Ovary (tissue), 9 donors: Measurements from ENCODE around the gene EPS8L1. TPM values are rescaled to one million over a fixed set of nuclear protein-coding genes. Genes with fewer than 3 reads are reported as not detected.

Experiments used
- DNase-seq, 5 donors: peaks; one replicate each; pipeline ENCODE4 v3.0.0-alpha.2; 2019 to 2020
- H3K27ac ChIP-seq, 2 donors: fragments of 200-600 bp; one replicate each; pipeline versions ENCODE4 v1.5.1 to v1.8.0; 2019 to 2022
- H3K27me3 ChIP-seq: fragments of 200-600 bp; one replicate; pipeline ENCODE4 v1.8.0; 2022
- H3K36me3 ChIP-seq: fragments of 200-600 bp; sonication (generic); one replicate; pipeline ENCODE4 v1.5.1; 2019
- H3K4me1 ChIP-seq: one replicate; pipeline ENCODE4 v1.8.1; 2013; ENCODE audit warnings: mild to moderate bottlenecking, moderate library complexity; ENCODE audit not compliant: insufficient read depth
- H3K4me3 ChIP-seq: fragments of 200-600 bp; sonication (generic); one replicate; pipeline ENCODE4 v1.5.1; 2017
- H3K9me3 ChIP-seq, 2 donors: fragments of 200-600 bp in 1 of 2; sonication (generic) in 1 of 2; one replicate each; pipeline versions ENCODE4 v1.5.1 to v1.8.1; 2013 to 2019; ENCODE audit warnings: mild to moderate bottlenecking in 1 of 2, moderate library complexity in 1 of 2
- CTCF ChIP-seq, 3 donors: fragments of 450-650 bp in 2 of 3; fragments of 200-600 bp in 1 of 3; IDR thresholded peaks; one replicate each; pipeline versions ENCODE4 v1.5.1 to v1.8.0; 2016 to 2022; ENCODE audit warnings: antibody characterized with exemption in 3 of 3, mild to moderate bottlenecking in 1 of 3
- EP300 ChIP-seq: sonication (generic); formaldehyde crosslinking; IDR thresholded peaks from one replicate; pipeline ENCODE4 v1.6.1; 2017; ENCODE audit warnings: antibody characterized with exemption
- POLR2A ChIP-seq: fragments of 450-650 bp; IDR thresholded peaks from one replicate; pipeline ENCODE4 v1.6.1; 2017; ENCODE audit warnings: antibody characterized with exemption, mild to moderate bottlenecking, moderate library complexity
- WGBS, 3 donors: extraction: QIAGEN DNeasy Blood & Tissue Kit in 1 of 3; methylation state at CpG; one replicate each; pipeline versions ENCODE4 v1.1.5 to v1.1.7; 2013 to 2017; 5-methylcytosine and 5-hydroxymethylcytosine counted together
- intact Hi-C, 4 donors: fragments of 100-400 bp; cut with DNase I; formaldehyde crosslinking; loops; one replicate each; pipeline versions ENCODE4 v1.11.0 to v1.15.1; 2022 to 2023
- polyA plus RNA-seq, 2 donors: library from polyadenylated mRNA; stranded (reverse); fragments of 200-250 nt in 1 of 2; fragments of 350-450 nt in 1 of 2; fragmentation: Illumina TruSeq in 1 of 2; extraction: RNeasy Lipid Tissue Mini Kit (QIAGEN cat#74804) in 1 of 2; gene quantifications; one replicate each; pipeline ENCODE4 v1.2.3, GENCODE V29; 2013 to 2014
- total RNA-seq, 7 donors: library from RNA; depleted of rRNA in 2 of 7; stranded (reverse); fragments of >200 nt in 2 of 7; fragmentation: NEBNext Ultra II Directional in 3 of 7; extraction: Animal tissue kit (Norgen Biotek cat#: 25700) in 3 of 7; gene quantifications; one replicate each; pipeline versions ENCODE4 v1.1.0 to v1.2.4, GENCODE V29; 2016 to 2023
- donor health status: DM: no; HTN: no; CAD: no; lungs with moderate emphysema.
- donor health status: DM: no; HTN: no; CAD: no.
- donor health status: Bipolar disorder and iron deficiency.
- donor health status: DM: yes; HTN: yes; CAD: no.
- donor health status: DM: no; HTN: no; CAD: no.
- donor health status: DM: yes; HTN: yes; CAD: no.

Gene EPS8L1
- total and polyA plus RNA-seq, 9 donors, result 0.87 to 142 (median 5.1) TPM

GRCh38 chr19:55068950-55069864 lies 6.5 kb upstream of the EPS8L1 start:
- no peak for DNase-seq
- Histone ChIP-seq H3K36me3 (no peaks in the 10 kb centered on the region), H3K4me1 (no peaks in the 10 kb centered on the region), H3K27ac (no peak overlapping the region), H3K4me3 (no peak overlapping the region), H3K27me3 (no peaks in the 10 kb centered on the region), H3K9me3 (peaks cover 0 to 7% of the 10 kb centered on the region in 2 donors)
- intact Hi-C loops, result no loop called here
- TF ChIP-seq EP300 (no peak), POLR2A (no peak), CTCF (IDR thresholded peaks at IDR 0.05) (no peak)
- 4 to 8% (median 6%) methylated on average over 24 to 30 of the region's 30 CpGs for WGBS, 3 donors

- 94 to 97% (median 96%) methylated on average over 2 of the region's 2 CpGs for WGBS, 3 donors
- no peaks in the 10 kb centered on the region for H3K4me1 ChIP-seq
- no peaks in the 10 kb centered on the region for H3K27me3 ChIP-seq
- TF ChIP-seq CTCF (IDR thresholded peaks at IDR 0.05) (no peak), EP300 (no peak), POLR2A (no peak)
- H3K27ac ChIP-seq, result no peak overlapping the region
- intact Hi-C loops, result loop anchor here in 1 of 4 donors (10.0 kb wide), 1 partner anchor 55 kb away; no protein-coding TSS in a partner anchor
- H3K9me3 ChIP-seq, result peaks cover 0 to 7% of the 10 kb centered on the region in 2 donors
- DNase-seq, result no peak
- H3K36me3 ChIP-seq, result no peaks in the 10 kb centered on the region
- H3K4me3 ChIP-seq, result no peak overlapping the region
These were observed 5.8 kb upstream of the EPS8L1 start for GRCh38 chr19:55069865-55070197.

GRCh38 chr19:55070466-55071128 lies 5.1 kb upstream of the EPS8L1 start:
- TF ChIP-seq POLR2A (no peak), EP300 (no peak), CTCF (IDR thresholded peaks at IDR 0.05) (no peak)
- Histone ChIP-seq H3K4me3 (no peak overlapping the region), H3K4me1 (no peaks in the 10 kb centered on the region), H3K27me3 (no peaks in the 10 kb centered on the region), H3K36me3 (no peaks in the 10 kb centered on the region), H3K27ac (no peak overlapping the region), H3K9me3 (peaks cover 0 to 7% of the 10 kb centered on the region in 2 donors)
- intact Hi-C loops, result loop anchor here in 1 of 4 donors (10.0 kb wide), 1 partner anchor 54 kb away; no protein-coding TSS in a partner anchor
- WGBS, 3 donors, result 78 to 84% (median 81%) methylated on average over 10 of the region's 10 CpGs
- no peak for DNase-seq

GRCh38 chr19:55071129-55071502 lies 4.6 kb upstream of the EPS8L1 start:
- Histone ChIP-seq H3K27me3 (no peaks in the 10 kb centered on the region), H3K4me3 (no peak overlapping the region), H3K4me1 (no peaks in the 10 kb centered on the region), H3K9me3 (peaks cover 0 to 7% of the 10 kb centered on the region in 2 donors), H3K36me3 (no peaks in the 10 kb centered on the region), H3K27ac (no peak overlapping the region)
- WGBS, 3 donors, result 37 to 44% (median 40%) methylated on average over 8 of the region's 8 CpGs
- no peak for DNase-seq
- intact Hi-C loops, result loop anchor here in 1 of 4 donors (10.0 kb wide), 1 partner anchor 54 kb away; no protein-coding TSS in a partner anchor
- no peak for TF ChIP-seq POLR2A
- TF ChIP-seq EP300, result no peak
- TF ChIP-seq CTCF (IDR thresholded peaks at IDR 0.05), result no peak
